HCT116 (cell line): ENCODE results near the gene S1PR4. TPM values are rescaled to one million over a fixed set of nuclear protein-coding genes. Genes with fewer than 3 reads are reported as not detected.
A peak's percentile ranks its signal among the peaks of the same experiment; 100 is the strongest.

ENCODE experiments used
- ATAC-seq: fragments of 200-7000 bp; cut with Tn5 transposase; 2 replicates; pipeline ENCODE4 v1.9.1; 2020; ENCODE audit warnings: mild to moderate bottlenecking, moderate library complexity
- BruUV-seq: library from RNA; stranded (reverse); fragments of 400-500 nt; replicated peaks from 2 replicates; lab custom pipeline; 2021; lab: Mats Ljungman, UMichigan
- CTCF ChIA-PET: fragments of 300-600 bp; sonication (Branson Sonifier 250); formaldehyde crosslinking; loops from one replicate; lab custom pipeline; 2021; ENCODE audit warnings: antibody characterized with exemption; lab: Charles Lee
- POLR2A ChIA-PET: fragments of 300-600, 350-600 bp; sonication (Branson Sonifier 250); formaldehyde crosslinking; loops from one replicate; lab custom pipeline; 2021; ENCODE audit warnings: antibody characterized with exemption; lab: Charles Lee
- RAD21 ChIA-PET, 2 experiments: fragments of 300-600 bp; sonication (Branson Sonifier 250); formaldehyde crosslinking; loops; one replicate each; lab custom pipeline; 2023; ENCODE audit warnings: low total read pairs in 2 of 2; ENCODE audit not compliant: uncharacterized antibody in 2 of 2, unreplicated experiment in 2 of 2, low non-redundant PET in 1 of 2; lab: Charles Lee
- DNase-seq: peaks from one replicate; pipeline ENCODE4 v3.0.0-alpha.2; 2010; ENCODE audit warnings: low read depth, low spot score
- H2AFZ ChIP-seq: fragments of 200-600 bp; shearing (Covaris generic), sonication (generic); 2 replicates; pipeline ENCODE4 v1.6.1; 2017; ENCODE audit warnings: low read depth, mixed run types, mixed read lengths, antibody characterized with exemption, low read length; ENCODE audit not compliant: poor library complexity, severe bottlenecking
- H3K27ac ChIP-seq: 2 replicates; pipeline ENCODE4 v1.5.1; 2012; ENCODE audit warnings: low read depth, low read length
- H3K27me3 ChIP-seq: fragments of 200-600 bp; sonication (generic); 2 replicates; pipeline ENCODE4 v1.6.1; 2016; ENCODE audit warnings: mixed run types, low read length, mixed read lengths; ENCODE audit not compliant: insufficient read depth
- H3K36me3 ChIP-seq, 2 experiments: fragments of 200-500 bp in 1 of 2; fragments of 200-600 bp in 1 of 2; sonication (Bioruptor generic) in 1 of 2; sonication (generic) in 1 of 2; 2 replicates each; pipeline versions ENCODE4 v1.5.1 to v1.6.1; 2014 to 2016; ENCODE audit warnings: low read length in 2 of 2, inconsistent platforms in 1 of 2, mixed read lengths in 1 of 2, mixed run types in 1 of 2; ENCODE audit not compliant: insufficient read depth in 2 of 2, control insufficient read depth in 1 of 2
- H3K4me1 ChIP-seq, 2 experiments: fragments of 200-600 bp in 1 of 2; sonication (generic) in 1 of 2; 2 replicates each; pipeline versions ENCODE4 v1.5.1 to v1.6.1; 2012 to 2017; ENCODE audit warnings: low read length in 2 of 2, inconsistent platforms in 1 of 2, mild to moderate bottlenecking in 1 of 2, mixed read lengths in 1 of 2, mixed run types in 1 of 2, moderate library complexity in 1 of 2; ENCODE audit not compliant: insufficient read depth in 2 of 2, control insufficient read depth in 1 of 2
- H3K4me2 ChIP-seq: fragments of 200-600 bp; sonication (generic); 2 replicates; pipeline ENCODE4 v1.6.1; 2017; ENCODE audit warnings: mixed run types, low read length, mixed read lengths
- H3K4me3 ChIP-seq, 2 experiments: fragments of 200-600 bp in 1 of 2; sonication (generic) in 1 of 2; replicated peaks in 1 of 2; 2 replicates each; pipeline ENCODE4 v1.5.1; 2011 to 2016; ENCODE audit warnings: low read length in 2 of 2, control low read depth in 1 of 2, low read depth in 1 of 2, mild to moderate bottlenecking in 1 of 2, mixed read lengths in 1 of 2, mixed run types in 1 of 2
- H3K79me2 ChIP-seq: fragments of 200-600 bp; sonication (generic); 2 replicates; pipeline ENCODE4 v1.6.1; 2017; ENCODE audit warnings: mild to moderate bottlenecking, mixed run types, low read length, moderate library complexity, mixed read lengths; ENCODE audit not compliant: insufficient read depth
- H3K9ac ChIP-seq: fragments of 200-600 bp; sonication (generic); 2 replicates; pipeline ENCODE4 v1.6.1; 2016; ENCODE audit warnings: low read length, mixed read lengths
- H3K9me2 ChIP-seq: fragments of 200-600 bp; sonication (generic), shearing (Covaris generic); 2 replicates; pipeline ENCODE4 v1.6.1; 2017; ENCODE audit warnings: mixed run types, mild to moderate bottlenecking, moderate library complexity; ENCODE audit not compliant: insufficient read depth
- H3K9me3 ChIP-seq, 2 experiments: fragments of 200-500 bp in 1 of 2; fragments of 200-600 bp in 1 of 2; sonication (Bioruptor generic) in 1 of 2; sonication (generic) in 1 of 2; 2 replicates each; pipeline ENCODE4 v1.6.1; 2014 to 2017; ENCODE audit warnings: low read length in 2 of 2, mixed read lengths in 2 of 2, inconsistent platforms in 1 of 2, low read depth in 1 of 2, mild to moderate bottlenecking in 1 of 2, mixed run types in 1 of 2, moderate library complexity in 1 of 2; ENCODE audit not compliant: control insufficient read depth in 1 of 2, insufficient read depth in 1 of 2
- H4K20me1 ChIP-seq: fragments of 200-600 bp; sonication (generic), shearing (Covaris generic); 2 replicates; pipeline ENCODE4 v1.6.1; 2017; ENCODE audit warnings: mixed run types, mild to moderate bottlenecking, moderate library complexity; ENCODE audit not compliant: insufficient read depth
- YY1 ChIP-seq: IDR thresholded peaks from 2 replicates; pipeline ENCODE4 v1.6.1; 2011; ENCODE audit warnings: low read length, low read depth, moderate library complexity, mild to moderate bottlenecking; ENCODE audit not compliant: insufficient replicate concordance; ENCODE audit errors: extremely low read depth
- intact Hi-C: fragments of 100-400 bp; cut with micrococcal nuclease; formaldehyde crosslinking; loops from 2 replicates; pipeline ENCODE4 v1.10.0; 2022
- total RNA-seq: library from RNA; stranded (reverse); gene quantifications from one replicate; pipeline ENCODE4 v1.2.1, GENCODE V29; 2021; ENCODE audit not compliant: unreplicated experiment
- TF ChIP-seq, protein P1 (sequence below): IDR thresholded peaks from 2 replicates; pipeline ENCODE4 v1.6.1; 2012; ENCODE audit warnings: low read depth

Gene S1PR4
- total RNA-seq, 1 experiment from 2014 or later, result 0.71 TPM

- ATAC-seq (peak; percentile 64), DNase-seq (no peak)
- Histone ChIP-seq H3K27me3 (no peaks in the 10 kb centered on the region), H2AFZ (peak overlapping the region; percentile 88), H3K4me2 (peak overlapping the region; percentile 76), H3K9me3 (no peaks in the 10 kb centered on the region), H3K4me1 (peaks cover 12 to 32% of the 10 kb centered on the region in 2 experiments; a peak in 3 of 4 replicates), H3K27ac (peak overlapping the region; percentile 83; the same call in 1 of the 2 replicates), H3K4me3 (peak overlapping the region; percentile 49 to 94), H3K9me2 (no peaks in the 10 kb centered on the region), H3K36me3 (peaks cover under 1 to 26% of the 10 kb centered on the region in 2 experiments; a peak in 2 of 4 replicates), H4K20me1 (peaks cover 8% of the 10 kb centered on the region; the same call in 1 of the 2 replicates), H3K79me2 (peaks cover 42% of the 10 kb centered on the region), H3K9ac (peak overlapping the region; percentile 53)
- RAD21 ChIA-PET, result no interaction called here
- POLR2A ChIA-PET, result interaction anchor here (1.2 kb wide), 1 partner anchor 234 kb away, joined by 3 read pairs; no protein-coding TSS in a partner anchor
- TF ChIP-seq, protein P1, sequence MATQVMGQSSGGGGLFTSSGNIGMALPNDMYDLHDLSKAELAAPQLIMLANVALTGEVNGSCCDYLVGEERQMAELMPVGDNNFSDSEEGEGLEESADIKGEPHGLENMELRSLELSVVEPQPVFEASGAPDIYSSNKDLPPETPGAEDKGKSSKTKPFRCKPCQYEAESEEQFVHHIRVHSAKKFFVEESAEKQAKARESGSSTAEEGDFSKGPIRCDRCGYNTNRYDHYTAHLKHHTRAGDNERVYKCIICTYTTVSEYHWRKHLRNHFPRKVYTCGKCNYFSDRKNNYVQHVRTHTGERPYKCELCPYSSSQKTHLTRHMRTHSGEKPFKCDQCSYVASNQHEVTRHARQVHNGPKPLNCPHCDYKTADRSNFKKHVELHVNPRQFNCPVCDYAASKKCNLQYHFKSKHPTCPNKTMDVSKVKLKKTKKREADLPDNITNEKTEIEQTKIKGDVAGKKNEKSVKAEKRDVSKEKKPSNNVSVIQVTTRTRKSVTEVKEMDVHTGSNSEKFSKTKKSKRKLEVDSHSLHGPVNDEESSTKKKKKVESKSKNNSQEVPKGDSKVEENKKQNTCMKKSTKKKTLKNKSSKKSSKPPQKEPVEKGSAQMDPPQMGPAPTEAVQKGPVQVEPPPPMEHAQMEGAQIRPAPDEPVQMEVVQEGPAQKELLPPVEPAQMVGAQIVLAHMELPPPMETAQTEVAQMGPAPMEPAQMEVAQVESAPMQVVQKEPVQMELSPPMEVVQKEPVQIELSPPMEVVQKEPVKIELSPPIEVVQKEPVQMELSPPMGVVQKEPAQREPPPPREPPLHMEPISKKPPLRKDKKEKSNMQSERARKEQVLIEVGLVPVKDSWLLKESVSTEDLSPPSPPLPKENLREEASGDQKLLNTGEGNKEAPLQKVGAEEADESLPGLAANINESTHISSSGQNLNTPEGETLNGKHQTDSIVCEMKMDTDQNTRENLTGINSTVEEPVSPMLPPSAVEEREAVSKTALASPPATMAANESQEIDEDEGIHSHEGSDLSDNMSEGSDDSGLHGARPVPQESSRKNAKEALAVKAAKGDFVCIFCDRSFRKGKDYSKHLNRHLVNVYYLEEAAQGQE, result no peak
- TF ChIP-seq YY1, result peak; percentile 2
- intact Hi-C loops, result no loop called here
- no TSS peak for BruUV-seq
- CTCF ChIA-PET, result interaction anchor here (0.6 to 1.9 kb wide), 2 partner anchors 43 to 234 kb away, joined by 4 to 7 read pairs; no protein-coding TSS in a partner anchor
Observed at GRCh38 chr19:3184847-3185460, 6.4 kb downstream of the S1PR4 start.
